Uterus (tissue), 2 donors: ENCODE data around the gene ARV1.

Experiments
- POLR2A ChIP-seq, 2 donors: fragments of 450-650 bp; IDR thresholded peaks; one replicate each; pipeline ENCODE4 v1.6.1; 2016; ENCODE audit warnings: antibody characterized with exemption in 2 of 2, mild to moderate bottlenecking in 1 of 2, moderate library complexity in 1 of 2
- TF ChIP-seq, protein P1 (sequence below), 4 experiments: fragments of 200-600 bp in 2 of 4; fragments of 450-650 bp in 2 of 4; sonication (generic) in 2 of 4; IDR thresholded peaks; one replicate each; pipeline ENCODE4 v1.5.1; 2016 to 2019; ENCODE audit warnings: antibody characterized with exemption in 4 of 4, mild to moderate bottlenecking in 2 of 4, moderate library complexity in 1 of 4

DNA sequence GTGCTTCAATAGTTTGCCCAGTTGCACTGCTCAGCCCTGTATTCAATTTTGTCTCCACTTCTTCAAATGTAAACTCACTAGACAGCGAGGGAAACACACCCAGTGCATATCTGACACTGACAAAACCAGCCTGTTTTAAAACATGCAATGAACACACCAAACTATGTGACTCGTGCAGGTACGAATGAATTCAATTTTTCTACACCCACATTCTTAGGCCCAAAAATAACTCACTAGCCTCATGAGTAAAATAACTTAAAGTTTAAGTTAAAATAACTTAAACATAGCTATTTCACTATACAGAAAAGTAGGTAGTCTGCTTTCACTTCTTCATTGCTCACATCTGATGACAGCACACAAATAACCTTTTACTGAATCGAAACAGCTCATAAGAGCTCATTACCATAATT lies 21.3 kb upstream of the ARV1 start:
- TF ChIP-seq, protein P1, sequence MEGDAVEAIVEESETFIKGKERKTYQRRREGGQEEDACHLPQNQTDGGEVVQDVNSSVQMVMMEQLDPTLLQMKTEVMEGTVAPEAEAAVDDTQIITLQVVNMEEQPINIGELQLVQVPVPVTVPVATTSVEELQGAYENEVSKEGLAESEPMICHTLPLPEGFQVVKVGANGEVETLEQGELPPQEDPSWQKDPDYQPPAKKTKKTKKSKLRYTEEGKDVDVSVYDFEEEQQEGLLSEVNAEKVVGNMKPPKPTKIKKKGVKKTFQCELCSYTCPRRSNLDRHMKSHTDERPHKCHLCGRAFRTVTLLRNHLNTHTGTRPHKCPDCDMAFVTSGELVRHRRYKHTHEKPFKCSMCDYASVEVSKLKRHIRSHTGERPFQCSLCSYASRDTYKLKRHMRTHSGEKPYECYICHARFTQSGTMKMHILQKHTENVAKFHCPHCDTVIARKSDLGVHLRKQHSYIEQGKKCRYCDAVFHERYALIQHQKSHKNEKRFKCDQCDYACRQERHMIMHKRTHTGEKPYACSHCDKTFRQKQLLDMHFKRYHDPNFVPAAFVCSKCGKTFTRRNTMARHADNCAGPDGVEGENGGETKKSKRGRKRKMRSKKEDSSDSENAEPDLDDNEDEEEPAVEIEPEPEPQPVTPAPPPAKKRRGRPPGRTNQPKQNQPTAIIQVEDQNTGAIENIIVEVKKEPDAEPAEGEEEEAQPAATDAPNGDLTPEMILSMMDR (IDR thresholded peaks at IDR 0.05) = no peak
- TF ChIP-seq POLR2A (IDR thresholded peaks at IDR 0.05) = no peak
